H9 (cell line): ENCODE data around the gene AATF. TPM values are rescaled to one million over a fixed set of nuclear protein-coding genes. Genes with fewer than 3 reads are reported as not detected.

Source experiments
- DNase-seq: peaks from one replicate; pipeline ENCODE4 v3.0.0-alpha.2; 2017
- H2AFZ ChIP-seq: one replicate; pipeline ENCODE4 v1.6.1; 2013; ENCODE audit warnings: mild to moderate bottlenecking, low read length, control low read depth, moderate library complexity
- H2AK5ac ChIP-seq: 2 replicates; pipeline ENCODE4 v1.6.1; 2013; ENCODE audit warnings: low read length, control low read depth, mixed read lengths; ENCODE audit not compliant: insufficient read length
- H2BK120ac ChIP-seq: one replicate; pipeline ENCODE4 v1.6.1; 2013; ENCODE audit warnings: low read depth, mild to moderate bottlenecking, low read length, control low read depth, inconsistent platforms; ENCODE audit not compliant: poor library complexity, severe bottlenecking
- H2BK12ac ChIP-seq: 2 replicates; pipeline ENCODE4 v1.6.1; 2013; ENCODE audit warnings: low read length, control low read depth, mixed read lengths, low read depth; ENCODE audit not compliant: insufficient read length
- H2BK15ac ChIP-seq: 2 replicates; pipeline ENCODE4 v1.6.1; 2013; ENCODE audit warnings: low read depth, low read length, control low read depth
- H2BK20ac ChIP-seq: one replicate; pipeline ENCODE4 v1.6.1; 2013; ENCODE audit warnings: low read depth, mild to moderate bottlenecking, low read length, control low read depth, inconsistent platforms; ENCODE audit not compliant: poor library complexity, severe bottlenecking
- H2BK5ac ChIP-seq: 2 replicates; pipeline ENCODE4 v1.6.1; 2013; ENCODE audit warnings: low read length, control low read depth, mixed read lengths; ENCODE audit not compliant: insufficient read length
- H3K14ac ChIP-seq: 2 replicates; pipeline ENCODE4 v1.6.1; 2013; ENCODE audit warnings: low read length, control low read depth; ENCODE audit not compliant: insufficient read depth
- H3K18ac ChIP-seq: 2 replicates; pipeline ENCODE4 v1.6.1; 2013; ENCODE audit warnings: low read depth, mild to moderate bottlenecking, mixed read lengths, low read length, control low read depth; ENCODE audit not compliant: insufficient read length
- H3K23ac ChIP-seq: 2 replicates; pipeline ENCODE4 v1.6.1; 2013; ENCODE audit warnings: low read length, control low read depth, mixed read lengths, low read depth; ENCODE audit not compliant: insufficient read length
- H3K23me2 ChIP-seq: 2 replicates; pipeline ENCODE4 v1.6.1; 2013; ENCODE audit warnings: low read depth, mild to moderate bottlenecking, mixed read lengths, low read length, control low read depth; ENCODE audit not compliant: insufficient read length, poor library complexity, severe bottlenecking
- H3K27ac ChIP-seq: 2 replicates; pipeline ENCODE4 v1.5.1; 2013; ENCODE audit warnings: low read length, control low read depth, mixed read lengths, low read depth; ENCODE audit not compliant: insufficient read length
- H3K27me3 ChIP-seq: 2 replicates; pipeline ENCODE4 v1.6.1; 2013; ENCODE audit warnings: low read length, control low read depth, inconsistent platforms; ENCODE audit not compliant: insufficient read depth
- H3K4ac ChIP-seq: 2 replicates; pipeline ENCODE4 v1.6.1; 2013; ENCODE audit warnings: low read depth, mild to moderate bottlenecking, control low read depth, inconsistent platforms, low read length, moderate library complexity
- H3K4me1 ChIP-seq: 2 replicates; pipeline ENCODE4 v1.6.1; 2013; ENCODE audit warnings: low read length, control low read depth, inconsistent platforms; ENCODE audit not compliant: insufficient read depth
- H3K4me2 ChIP-seq: 2 replicates; pipeline ENCODE4 v1.6.1; 2013; ENCODE audit warnings: low read length, control low read depth, mixed read lengths; ENCODE audit not compliant: insufficient read length, insufficient read depth
- H3K56ac ChIP-seq: 2 replicates; pipeline ENCODE4 v1.6.1; 2013; ENCODE audit warnings: low read depth, mild to moderate bottlenecking, mixed read lengths, low read length, control low read depth; ENCODE audit not compliant: insufficient read length
- H3K79me1 ChIP-seq: 2 replicates; pipeline ENCODE4 v1.6.1; 2013; ENCODE audit warnings: low read depth, mild to moderate bottlenecking, moderate library complexity, low read length, control low read depth, inconsistent platforms; ENCODE audit not compliant: insufficient read depth, poor library complexity, severe bottlenecking
- H3K79me2 ChIP-seq: 2 replicates; pipeline ENCODE4 v1.6.1; 2013; ENCODE audit warnings: low read length, control low read depth, inconsistent platforms; ENCODE audit not compliant: insufficient read depth
- H3K9ac ChIP-seq: 2 replicates; pipeline ENCODE4 v1.6.1; 2013; ENCODE audit warnings: low read length, control low read depth, mixed read lengths; ENCODE audit not compliant: insufficient read length; ENCODE audit errors: extremely low read depth
- H3K9me3 ChIP-seq: one replicate; pipeline ENCODE4 v1.6.1; 2013; ENCODE audit warnings: low read depth, low read length, inconsistent platforms; ENCODE audit not compliant: control insufficient read depth
- H3T11ph ChIP-seq: one replicate; pipeline ENCODE4 v1.6.1; 2013; ENCODE audit warnings: mild to moderate bottlenecking, low read length, control low read depth, inconsistent platforms
- H4K20me1 ChIP-seq: one replicate; pipeline ENCODE4 v1.6.1; 2013; ENCODE audit not compliant: control insufficient read depth, insufficient read length, insufficient read depth
- H4K5ac ChIP-seq: 2 replicates; pipeline ENCODE4 v1.6.1; 2013; ENCODE audit warnings: low read depth, mild to moderate bottlenecking, mixed read lengths, low read length, control low read depth; ENCODE audit not compliant: insufficient read length
- H4K8ac ChIP-seq: replicated peaks from 2 replicates; pipeline ENCODE4 v1.6.1; 2013; ENCODE audit warnings: low read length, control low read depth, mixed read lengths, low read depth; ENCODE audit not compliant: insufficient read length
- H4K91ac ChIP-seq: 2 replicates; pipeline ENCODE4 v1.6.1; 2013; ENCODE audit warnings: low read depth, mild to moderate bottlenecking, moderate library complexity, mixed read lengths, low read length, control low read depth; ENCODE audit not compliant: insufficient read length
- H3K27ac Mint-ChIP-seq, 3 experiments: 2 replicates in 2 of 3; 3 replicates in 1 of 3; pipeline ENCODE4 v1.8.0; 2020 to 2021; ENCODE audit warnings: mixed read lengths in 3 of 3, mild to moderate bottlenecking in 1 of 3, moderate library complexity in 1 of 3
- H3K27me3 Mint-ChIP-seq: 2 replicates; pipeline ENCODE4 v1.8.0; 2021; ENCODE audit warnings: low read depth, mild to moderate bottlenecking, moderate library complexity, mixed read lengths
- H3K36me3 Mint-ChIP-seq, 3 experiments: 2 replicates in 2 of 3; 3 replicates in 1 of 3; pipeline ENCODE4 v1.8.0; 2020 to 2021; ENCODE audit warnings: low read depth in 3 of 3, mixed read lengths in 3 of 3; ENCODE audit not compliant: insufficient read depth in 1 of 3
- H3K4me1 Mint-ChIP-seq, 2 experiments: 2 replicates each; pipeline ENCODE4 v1.8.0; 2020; ENCODE audit warnings: mixed read lengths in 2 of 2
- H3K4me3 Mint-ChIP-seq, 2 experiments: 2 replicates in 1 of 2; 3 replicates in 1 of 2; pipeline ENCODE4 v1.8.0; 2020 to 2021; ENCODE audit warnings: mild to moderate bottlenecking in 2 of 2, mixed read lengths in 2 of 2, moderate library complexity in 1 of 2
- H3K9me3 Mint-ChIP-seq, 2 experiments: 2 replicates in 1 of 2; 3 replicates in 1 of 2; pipeline ENCODE4 v1.8.0; 2020; ENCODE audit warnings: mild to moderate bottlenecking in 2 of 2, mixed read lengths in 2 of 2, moderate library complexity in 1 of 2
- WGBS: extraction: QIAGEN DNeasy Blood & Tissue Kit; methylation state at CpG from one replicate; pipeline ENCODE4 v1.1.7; 2013; ENCODE audit warnings: missing lambda C conversion rate, low lambda C conversion rate, mixed read lengths; ENCODE audit not compliant: insufficient read length; ENCODE audit errors: extremely low coverage; 5-methylcytosine and 5-hydroxymethylcytosine counted together
- total RNA-seq: library from RNA; stranded (reverse); gene quantifications from 2 replicates; pipeline ENCODE4 v1.2.1, GENCODE V29; 2021
- TF ChIP-seq, protein P1 (sequence below): fragments of 200-600 bp; sonication (generic); conservative IDR thresholded peaks from 3 replicates; pipeline ENCODE4 v1.8.0; 2021; ENCODE audit warnings: antibody characterized with exemption, mild to moderate bottlenecking

The AATF gene
- total RNA-seq, 1 experiment from 2014 or later: 69.6 TPM

DNA sequence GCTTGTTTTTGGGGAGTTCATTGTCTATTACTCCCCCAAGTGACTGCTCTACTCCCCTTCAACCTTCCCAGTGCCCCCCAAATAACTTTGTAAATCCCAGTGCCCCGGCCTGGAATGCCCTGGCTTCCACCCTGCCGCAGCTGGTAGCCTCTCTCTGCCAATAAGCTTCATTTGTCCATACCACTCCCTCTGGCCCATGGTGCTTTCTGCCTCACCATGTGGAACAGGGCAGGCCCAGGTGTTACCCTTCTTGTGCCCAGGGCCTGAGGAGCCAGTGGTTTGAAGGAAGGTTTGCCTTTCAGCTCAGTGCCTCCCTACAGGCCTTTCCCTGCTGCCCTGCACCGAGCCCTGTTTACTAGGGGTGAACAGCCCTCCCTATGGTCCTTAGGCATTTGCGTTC lies 134.2 kb downstream of the AATF start:
- no peak overlapping the region for H4K91ac ChIP-seq
- WGBS: no CpG with 5 or more reads among the region's 4 CpGs
- H2BK12ac ChIP-seq: no peak overlapping the region
- no peak for DNase-seq
- no peak overlapping the region for H4K5ac ChIP-seq
- no peaks in the 10 kb centered on the region for H3K27me3 ChIP-seq
- no peaks in the 10 kb centered on the region for H4K20me1 ChIP-seq
- no peak overlapping the region for H3T11ph ChIP-seq
- H4K8ac ChIP-seq: no peak overlapping the region
- no peak overlapping the region for H2BK5ac ChIP-seq
- Mint-ChIP-seq H3K4me3 (no peak overlapping the region), H3K9me3 (peaks cover 14 to 18% of the 10 kb centered on the region in 2 experiments), H3K27me3 (peaks cover 2% of the 10 kb centered on the region; the same call in 1 of the 2 replicates), H3K36me3 (peaks cover 37 to 60% (median 55%) of the 10 kb centered on the region in 3 experiments; a peak in 6 of 7 replicates), H3K4me1 (peaks cover 36 to 37% of the 10 kb centered on the region in 2 experiments), H3K27ac (peak overlapping the region; percentile 76 to 98 (median 95); a peak in 6 of 7 replicates)
- no peaks in the 10 kb centered on the region for H3K9me3 ChIP-seq
- H2BK15ac ChIP-seq: no peak overlapping the region
- H2BK20ac ChIP-seq: no peak overlapping the region
- no peak overlapping the region for H3K23ac ChIP-seq
- no peak overlapping the region for H3K4ac ChIP-seq
- H3K56ac ChIP-seq: no peak overlapping the region
- no peaks in the 10 kb centered on the region for H3K79me1 ChIP-seq
- H3K23me2 ChIP-seq: no peaks in the 10 kb centered on the region
- H2BK120ac ChIP-seq: no peak overlapping the region
- H2AK5ac ChIP-seq: no peak overlapping the region
- 0 out of 2 replicates have a peak overlapping the region, but pooled peaks have one; percentile 3 for H3K14ac ChIP-seq
- no peak overlapping the region for H2AFZ ChIP-seq
- TF ChIP-seq, protein P1, sequence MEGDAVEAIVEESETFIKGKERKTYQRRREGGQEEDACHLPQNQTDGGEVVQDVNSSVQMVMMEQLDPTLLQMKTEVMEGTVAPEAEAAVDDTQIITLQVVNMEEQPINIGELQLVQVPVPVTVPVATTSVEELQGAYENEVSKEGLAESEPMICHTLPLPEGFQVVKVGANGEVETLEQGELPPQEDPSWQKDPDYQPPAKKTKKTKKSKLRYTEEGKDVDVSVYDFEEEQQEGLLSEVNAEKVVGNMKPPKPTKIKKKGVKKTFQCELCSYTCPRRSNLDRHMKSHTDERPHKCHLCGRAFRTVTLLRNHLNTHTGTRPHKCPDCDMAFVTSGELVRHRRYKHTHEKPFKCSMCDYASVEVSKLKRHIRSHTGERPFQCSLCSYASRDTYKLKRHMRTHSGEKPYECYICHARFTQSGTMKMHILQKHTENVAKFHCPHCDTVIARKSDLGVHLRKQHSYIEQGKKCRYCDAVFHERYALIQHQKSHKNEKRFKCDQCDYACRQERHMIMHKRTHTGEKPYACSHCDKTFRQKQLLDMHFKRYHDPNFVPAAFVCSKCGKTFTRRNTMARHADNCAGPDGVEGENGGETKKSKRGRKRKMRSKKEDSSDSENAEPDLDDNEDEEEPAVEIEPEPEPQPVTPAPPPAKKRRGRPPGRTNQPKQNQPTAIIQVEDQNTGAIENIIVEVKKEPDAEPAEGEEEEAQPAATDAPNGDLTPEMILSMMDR: no peak
- H3K79me2 ChIP-seq: no peaks in the 10 kb centered on the region
- no peak overlapping the region for H3K18ac ChIP-seq
- H3K27ac ChIP-seq: no peak overlapping the region
- H3K4me1 ChIP-seq: peaks cover 13% of the 10 kb centered on the region
- no peak overlapping the region for H3K9ac ChIP-seq
- no peak overlapping the region for H3K4me2 ChIP-seq
